HL-60 (cell line): ENCODE data around the gene MFAP3.

ENCODE experiments used
- DNase-seq, 2 experiments: peaks; one replicate each; pipeline ENCODE4 v3.0.0-alpha.2; 2010 to 2020; ENCODE audit warnings: low read depth in 1 of 2, low spot score in 1 of 2
- H3K27ac ChIP-seq: fragments of 250-450 bp; sonication (Bioruptor Pico); replicated peaks from 2 replicates; pipeline ENCODE4 v1.5.1; 2020; ENCODE audit warnings: mild to moderate bottlenecking, moderate library complexity
- H3K27me3 ChIP-seq: fragments of 250-450 bp; sonication (Bioruptor Pico); 2 replicates; pipeline ENCODE4 v1.5.1; 2021; ENCODE audit warnings: mild to moderate bottlenecking, moderate library complexity; ENCODE audit not compliant: insufficient read depth, poor library complexity, severe bottlenecking
- H3K4me3 ChIP-seq: replicated peaks from 2 replicates; pipeline ENCODE4 v1.5.1; 2011; ENCODE audit warnings: mild to moderate bottlenecking, control low read depth, low read length; ENCODE audit not compliant: insufficient read depth
- GABPA ChIP-seq: IDR thresholded peaks from 2 replicates; pipeline ENCODE4 v1.6.1; 2012; ENCODE audit warnings: low read depth
- POLR2AphosphoS5 ChIP-seq: IDR thresholded peaks from 2 replicates; pipeline ENCODE4 v1.6.1; 2012; ENCODE audit warnings: low read depth
- SPI1 ChIP-seq: IDR thresholded peaks from 2 replicates; pipeline ENCODE4 v1.6.1; 2012; ENCODE audit warnings: low read depth, mild to moderate bottlenecking, borderline replicate concordance
- TF ChIP-seq, protein P1 (sequence below): IDR thresholded peaks from 2 replicates; pipeline ENCODE4 v1.6.1; 2012; ENCODE audit warnings: low read depth; ENCODE audit not compliant: insufficient replicate concordance
- TF ChIP-seq, protein P2 (sequence below): IDR thresholded peaks from one replicate; pipeline ENCODE4 v1.5.1; 2011; ENCODE audit warnings: low read length, control low read depth, inconsistent platforms; ENCODE audit not compliant: insufficient read depth

Gene MFAP3

DNA sequence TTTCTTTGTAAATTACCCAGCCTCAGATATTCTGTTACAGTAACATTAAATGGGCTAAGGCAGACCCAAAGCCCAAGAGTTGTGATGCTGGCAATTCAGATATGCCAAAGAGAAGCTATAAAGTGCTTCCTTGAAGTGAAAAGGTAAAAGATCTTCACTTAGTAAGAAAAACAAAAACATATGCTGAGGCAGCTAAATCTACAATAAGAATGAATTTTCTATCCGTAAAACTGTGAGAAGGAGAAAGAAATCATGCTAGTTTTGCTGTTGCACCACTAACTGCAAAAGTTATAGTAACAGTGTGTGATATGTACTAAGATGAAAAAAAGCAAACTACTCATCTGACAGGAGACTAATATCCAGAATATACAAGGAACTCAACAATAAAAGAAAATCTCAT, 40.0 kb upstream of the MFAP3 start:
- no peaks in the 10 kb centered on the region for H3K27me3 ChIP-seq
- no peak for DNase-seq
- TF ChIP-seq, protein P1, sequence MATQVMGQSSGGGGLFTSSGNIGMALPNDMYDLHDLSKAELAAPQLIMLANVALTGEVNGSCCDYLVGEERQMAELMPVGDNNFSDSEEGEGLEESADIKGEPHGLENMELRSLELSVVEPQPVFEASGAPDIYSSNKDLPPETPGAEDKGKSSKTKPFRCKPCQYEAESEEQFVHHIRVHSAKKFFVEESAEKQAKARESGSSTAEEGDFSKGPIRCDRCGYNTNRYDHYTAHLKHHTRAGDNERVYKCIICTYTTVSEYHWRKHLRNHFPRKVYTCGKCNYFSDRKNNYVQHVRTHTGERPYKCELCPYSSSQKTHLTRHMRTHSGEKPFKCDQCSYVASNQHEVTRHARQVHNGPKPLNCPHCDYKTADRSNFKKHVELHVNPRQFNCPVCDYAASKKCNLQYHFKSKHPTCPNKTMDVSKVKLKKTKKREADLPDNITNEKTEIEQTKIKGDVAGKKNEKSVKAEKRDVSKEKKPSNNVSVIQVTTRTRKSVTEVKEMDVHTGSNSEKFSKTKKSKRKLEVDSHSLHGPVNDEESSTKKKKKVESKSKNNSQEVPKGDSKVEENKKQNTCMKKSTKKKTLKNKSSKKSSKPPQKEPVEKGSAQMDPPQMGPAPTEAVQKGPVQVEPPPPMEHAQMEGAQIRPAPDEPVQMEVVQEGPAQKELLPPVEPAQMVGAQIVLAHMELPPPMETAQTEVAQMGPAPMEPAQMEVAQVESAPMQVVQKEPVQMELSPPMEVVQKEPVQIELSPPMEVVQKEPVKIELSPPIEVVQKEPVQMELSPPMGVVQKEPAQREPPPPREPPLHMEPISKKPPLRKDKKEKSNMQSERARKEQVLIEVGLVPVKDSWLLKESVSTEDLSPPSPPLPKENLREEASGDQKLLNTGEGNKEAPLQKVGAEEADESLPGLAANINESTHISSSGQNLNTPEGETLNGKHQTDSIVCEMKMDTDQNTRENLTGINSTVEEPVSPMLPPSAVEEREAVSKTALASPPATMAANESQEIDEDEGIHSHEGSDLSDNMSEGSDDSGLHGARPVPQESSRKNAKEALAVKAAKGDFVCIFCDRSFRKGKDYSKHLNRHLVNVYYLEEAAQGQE = no peak
- no peak for TF ChIP-seq GABPA
- no peak for TF ChIP-seq POLR2AphosphoS5
- TF ChIP-seq, protein P2, sequence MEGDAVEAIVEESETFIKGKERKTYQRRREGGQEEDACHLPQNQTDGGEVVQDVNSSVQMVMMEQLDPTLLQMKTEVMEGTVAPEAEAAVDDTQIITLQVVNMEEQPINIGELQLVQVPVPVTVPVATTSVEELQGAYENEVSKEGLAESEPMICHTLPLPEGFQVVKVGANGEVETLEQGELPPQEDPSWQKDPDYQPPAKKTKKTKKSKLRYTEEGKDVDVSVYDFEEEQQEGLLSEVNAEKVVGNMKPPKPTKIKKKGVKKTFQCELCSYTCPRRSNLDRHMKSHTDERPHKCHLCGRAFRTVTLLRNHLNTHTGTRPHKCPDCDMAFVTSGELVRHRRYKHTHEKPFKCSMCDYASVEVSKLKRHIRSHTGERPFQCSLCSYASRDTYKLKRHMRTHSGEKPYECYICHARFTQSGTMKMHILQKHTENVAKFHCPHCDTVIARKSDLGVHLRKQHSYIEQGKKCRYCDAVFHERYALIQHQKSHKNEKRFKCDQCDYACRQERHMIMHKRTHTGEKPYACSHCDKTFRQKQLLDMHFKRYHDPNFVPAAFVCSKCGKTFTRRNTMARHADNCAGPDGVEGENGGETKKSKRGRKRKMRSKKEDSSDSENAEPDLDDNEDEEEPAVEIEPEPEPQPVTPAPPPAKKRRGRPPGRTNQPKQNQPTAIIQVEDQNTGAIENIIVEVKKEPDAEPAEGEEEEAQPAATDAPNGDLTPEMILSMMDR = no peak
- no peak for TF ChIP-seq SPI1
- no peak overlapping the region for H3K27ac ChIP-seq
- H3K4me3 ChIP-seq = no peak overlapping the region

DNA sequence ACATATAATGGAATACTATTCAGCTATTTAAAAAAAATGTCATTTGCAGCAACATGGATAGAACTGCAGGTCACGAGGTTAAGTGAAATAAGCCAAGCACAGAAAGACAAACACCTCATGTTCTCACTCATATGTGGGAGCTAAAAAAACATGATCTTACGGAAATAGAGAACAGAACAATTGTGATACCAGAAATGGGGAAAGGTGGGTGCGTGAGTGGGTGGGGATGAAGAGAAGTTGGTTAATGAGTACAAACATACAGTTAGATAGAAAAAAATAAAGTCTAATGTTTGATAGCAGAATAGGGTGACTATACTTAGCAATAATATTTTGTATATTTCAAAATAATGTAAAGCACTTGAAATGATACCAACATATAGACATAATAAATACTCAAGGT, 38.8 kb upstream of the MFAP3 start:
- Histone ChIP-seq H3K27ac (no peak overlapping the region), H3K27me3 (no peaks in the 10 kb centered on the region), H3K4me3 (no peak overlapping the region)
- TF ChIP-seq, protein P2 = no peak
- no peak for TF ChIP-seq GABPA
- TF ChIP-seq, protein P1 = no peak
- TF ChIP-seq POLR2AphosphoS5 = no peak
- TF ChIP-seq SPI1 = no peak
- DNase-seq = no peak

DNA sequence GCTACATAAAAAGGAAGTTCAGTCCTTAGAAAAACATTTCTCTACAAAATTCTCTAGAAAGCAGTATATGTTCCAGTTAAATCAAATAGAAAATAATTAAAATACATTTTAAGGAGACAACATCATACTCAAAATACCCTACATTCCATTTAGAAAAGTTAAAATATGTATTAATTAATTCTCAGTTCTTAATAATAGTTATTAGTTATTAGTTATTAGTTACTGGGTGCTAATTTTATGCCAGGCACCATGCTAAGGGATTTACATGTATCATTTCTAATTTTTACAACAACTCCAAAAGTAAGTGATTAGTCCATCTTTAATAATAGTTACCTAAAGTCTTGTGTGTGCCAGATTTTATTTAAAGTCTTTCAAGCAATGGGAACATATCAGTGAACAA, 38.1 kb upstream of the MFAP3 start:
- no peak for DNase-seq
- Histone ChIP-seq H3K4me3 (no peak overlapping the region), H3K27ac (no peak overlapping the region), H3K27me3 (no peaks in the 10 kb centered on the region)
- TF ChIP-seq, protein P2 = no peak
- no peak for TF ChIP-seq POLR2AphosphoS5
- TF ChIP-seq SPI1 = no peak

DNA sequence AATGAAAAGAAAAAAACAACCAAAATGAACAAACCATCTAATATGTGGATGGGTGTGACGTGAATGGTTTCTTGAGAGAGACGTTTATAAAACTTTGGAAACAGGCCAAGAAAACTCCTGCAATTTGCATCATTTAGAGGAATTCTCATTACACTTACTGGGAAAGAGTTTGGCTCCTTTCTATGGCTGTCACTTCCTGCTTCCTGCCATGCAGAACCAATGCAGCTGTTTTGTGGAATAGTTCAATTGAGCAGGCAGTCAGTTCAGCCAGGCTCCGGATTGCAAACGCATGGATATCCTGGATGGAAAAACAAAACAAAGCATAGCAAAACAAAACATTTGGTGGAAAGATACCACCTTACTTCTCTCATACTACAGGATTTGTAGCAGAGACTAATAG, 36.7 kb upstream of the MFAP3 start:
- TF ChIP-seq GABPA (no peak), POLR2AphosphoS5 (no peak), SPI1 (no peak)
- TF ChIP-seq, protein P1 = no peak
- TF ChIP-seq, protein P2 = no peak
- Histone ChIP-seq H3K27me3 (no peaks in the 10 kb centered on the region), H3K27ac (no peak overlapping the region), H3K4me3 (no peak overlapping the region)
- no peak for DNase-seq
